T-helper 1 cell treated with Interleukin-12 subunit alpha and Interleukin-12 subunit beta and Interleukin-4 antibody, amounts not matched to agents 30 ng/mL and 1 ng/mL, for 36 hours (primary cell): Measurements from ENCODE around the gene ZBTB43. TPM values are rescaled to one million over a fixed set of nuclear protein-coding genes. Genes with fewer than 3 reads are reported as not detected.
"Not testable (repeated sequence)": the region's sequence is repeated elsewhere in the genome, so short reads cannot be mapped to it uniquely, and the experiment has no call there.

ENCODE experiments used
- intact Hi-C: fragments of 100-400 bp; cut with micrococcal nuclease; formaldehyde crosslinking; loops from one replicate; pipeline ENCODE4 v1.15.1; 2024
- total RNA-seq: library from RNA; stranded (reverse); gene quantifications from 2 replicates; pipeline ENCODE4 v1.2.3, GENCODE V29; 2022

The ZBTB43 gene
- total RNA-seq, 1 donor from 2014 or later: 23.6 TPM

DNA sequence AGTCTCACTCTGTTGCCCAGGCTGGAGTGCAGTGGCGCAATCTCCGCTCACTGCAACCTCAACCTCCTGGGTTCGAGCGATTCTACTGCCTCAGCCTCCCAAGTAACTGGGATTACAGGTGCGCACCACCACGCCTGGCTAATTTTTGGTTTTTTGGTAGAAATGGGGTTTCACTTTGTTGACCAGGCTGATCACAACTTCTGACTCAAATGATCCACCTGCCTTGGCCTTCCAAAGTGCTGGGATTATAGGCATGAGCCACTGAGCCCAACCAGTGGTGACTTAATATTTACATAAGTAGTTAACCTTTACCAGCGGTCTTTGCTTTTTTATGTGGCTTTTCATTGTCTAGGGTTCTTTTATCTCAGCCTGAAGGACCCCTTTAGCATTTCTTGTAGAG lies 19.2 kb downstream of the ZBTB43 start:
- intact Hi-C loops: not testable (repeated sequence)

- intact Hi-C loops: no loop called here
Observed at GRCh38 chr9:126827227-126827626, 22.4 kb downstream of the ZBTB43 start.

GRCh38 chr9:126829035-126829434 lies 24.2 kb downstream of the ZBTB43 start:
- intact Hi-C loops: no loop called here

DNA sequence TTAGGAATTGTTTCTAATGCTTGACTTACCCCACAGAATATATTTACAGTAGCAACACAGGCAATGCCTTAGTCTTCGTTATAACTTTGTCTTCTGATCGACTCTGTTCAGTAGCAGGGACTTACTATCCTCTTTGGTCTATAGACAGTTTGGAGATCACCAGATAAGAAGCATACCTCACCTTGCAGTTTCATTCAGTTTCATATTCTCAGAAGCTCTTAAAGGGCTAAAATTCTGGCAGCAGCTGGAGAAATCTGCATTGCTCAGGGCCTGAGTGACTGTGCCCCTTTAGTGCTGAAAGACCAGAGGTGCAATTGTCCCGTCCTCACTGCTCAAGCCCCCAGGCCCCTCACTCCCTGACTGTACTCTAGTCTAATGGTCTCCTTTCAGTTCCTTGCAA lies 26.0 kb downstream of the ZBTB43 start:
- intact Hi-C loops: no loop called here

DNA sequence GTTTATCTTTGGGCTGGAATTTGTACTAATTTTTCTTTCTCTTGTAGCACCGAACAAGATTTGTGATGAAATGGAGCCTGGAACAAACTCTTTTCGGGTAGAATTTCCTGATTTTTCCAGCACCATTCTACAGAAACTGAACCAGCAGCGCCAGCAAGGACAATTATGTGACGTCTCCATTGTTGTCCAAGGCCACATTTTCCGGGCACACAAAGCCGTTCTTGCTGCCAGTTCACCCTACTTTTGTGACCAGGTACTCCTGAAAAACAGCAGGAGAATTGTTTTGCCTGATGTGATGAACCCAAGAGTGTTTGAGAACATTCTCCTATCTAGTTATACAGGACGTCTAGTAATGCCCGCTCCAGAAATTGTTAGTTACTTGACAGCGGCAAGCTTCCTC lies 27.6 kb downstream of the ZBTB43 start:
- intact Hi-C loops: no loop called here

DNA sequence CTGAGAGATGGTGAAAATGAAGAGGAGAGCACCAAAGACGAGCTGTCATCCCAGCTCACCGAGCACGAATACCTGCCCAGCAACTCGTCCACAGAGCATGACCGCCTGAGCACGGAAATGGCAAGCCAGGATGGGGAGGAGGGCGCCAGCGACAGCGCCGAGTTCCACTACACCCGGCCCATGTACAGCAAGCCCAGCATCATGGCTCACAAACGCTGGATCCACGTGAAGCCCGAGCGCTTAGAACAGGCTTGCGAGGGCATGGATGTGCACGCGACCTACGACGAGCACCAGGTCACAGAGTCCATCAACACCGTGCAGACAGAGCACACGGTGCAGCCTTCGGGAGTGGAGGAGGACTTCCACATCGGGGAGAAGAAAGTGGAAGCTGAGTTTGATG lies 28.2 kb downstream of the ZBTB43 start:
- intact Hi-C loops: no loop called here

GRCh38 chr9:126833710-126834345 lies 29.0 kb downstream of the ZBTB43 start:
- intact Hi-C loops: no loop called here

DNA sequence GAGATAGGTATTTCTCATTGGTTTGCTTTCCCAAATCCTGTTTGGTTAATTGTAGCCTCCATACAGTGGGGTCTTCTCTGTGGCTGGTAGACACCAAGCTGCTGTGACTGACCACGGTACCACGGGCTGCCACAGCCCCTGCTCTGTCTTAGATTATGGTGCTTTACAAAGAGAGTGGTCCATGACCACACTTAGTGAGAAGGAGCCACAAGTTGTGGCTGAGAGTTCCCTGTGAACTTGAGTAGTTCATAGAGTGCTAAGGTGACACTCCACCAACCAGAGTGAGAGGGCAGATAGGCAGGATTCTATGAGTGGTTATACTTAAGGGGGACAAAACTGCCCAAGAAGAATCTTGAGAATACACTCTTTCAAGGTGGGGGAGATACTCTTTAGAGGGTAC lies 29.8 kb downstream of the ZBTB43 start:
- intact Hi-C loops: no loop called here

DNA sequence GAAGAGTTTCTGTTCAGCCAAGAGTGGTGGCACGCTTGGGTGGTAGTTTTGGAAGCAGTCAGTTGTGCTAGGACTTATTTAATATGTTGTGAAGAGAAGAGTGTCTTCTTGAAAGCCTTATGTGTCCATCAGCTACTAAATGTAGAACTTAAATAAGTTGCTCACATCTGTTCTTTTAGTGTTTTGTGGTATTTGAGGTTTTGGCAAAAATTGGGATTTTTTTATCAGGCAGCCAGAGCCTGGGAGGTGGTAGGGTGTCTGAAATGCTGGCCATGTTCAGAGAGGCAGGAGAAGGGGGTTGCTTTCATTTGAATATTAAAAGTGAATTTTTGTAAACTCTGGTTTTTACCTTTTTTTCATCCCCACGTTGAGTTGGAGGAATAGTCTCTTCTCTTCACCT lies 31.4 kb downstream of the ZBTB43 start:
- intact Hi-C loops: no loop called here

DNA sequence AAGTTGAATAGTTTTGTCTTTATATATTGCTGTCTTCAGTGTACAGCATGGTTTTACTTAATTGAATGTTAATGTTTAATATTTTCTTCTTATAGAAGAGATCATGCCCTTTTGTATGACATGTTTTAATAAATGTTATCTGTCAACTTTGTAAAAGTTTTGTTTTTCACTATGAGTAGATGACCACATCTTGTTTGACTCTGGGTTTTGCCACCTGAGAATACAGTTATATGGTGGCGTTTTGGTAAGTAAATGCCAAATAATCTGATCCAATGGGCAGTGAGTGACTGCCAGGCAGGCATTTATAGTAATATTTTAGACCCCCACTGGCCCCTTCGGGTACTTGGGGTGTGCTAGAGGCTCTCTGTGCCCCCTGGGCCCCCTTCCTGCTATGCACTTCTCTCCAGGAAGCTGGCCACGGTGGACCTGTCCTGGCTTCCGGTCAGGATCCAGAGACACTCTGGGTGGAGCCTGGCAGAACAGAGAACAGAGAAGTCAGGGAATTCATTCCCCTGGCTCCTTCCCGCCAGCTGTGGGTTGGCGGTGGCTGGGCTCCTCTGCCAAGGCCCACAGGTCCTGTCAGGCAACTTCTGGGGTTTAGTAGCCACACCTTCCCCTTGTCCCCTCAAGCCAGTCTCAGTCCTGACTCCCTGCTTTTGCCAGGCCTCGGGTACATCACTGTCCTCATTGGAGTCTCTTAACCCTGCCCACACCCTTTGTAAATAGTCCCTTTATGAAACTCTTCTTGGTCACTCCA lies 33.4 kb downstream of the ZBTB43 start:
- intact Hi-C loops: no loop called here

DNA sequence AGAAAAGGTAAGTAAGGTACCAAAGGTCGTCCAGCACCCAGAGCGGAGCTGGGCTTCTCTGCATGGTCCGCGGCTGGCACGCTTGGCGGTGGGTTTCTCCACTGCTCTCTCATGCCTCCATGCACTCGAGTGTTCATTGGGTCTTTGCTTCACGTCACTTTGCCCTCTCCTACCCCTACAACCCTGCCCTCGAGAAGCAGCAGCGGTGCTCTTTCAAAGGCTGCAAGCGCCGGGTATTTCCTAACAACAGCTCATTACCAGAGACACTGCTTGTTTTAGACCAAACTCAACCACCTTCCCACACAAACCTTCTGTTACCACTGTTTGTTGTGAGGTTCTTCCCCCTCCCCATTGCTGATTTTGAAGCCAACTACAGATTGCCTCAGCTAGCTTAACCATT lies 34.1 kb downstream of the ZBTB43 start:
- intact Hi-C loops: no loop called here

GRCh38 chr9:126839301-126839700 lies 34.5 kb downstream of the ZBTB43 start:
- intact Hi-C loops: no loop called here

- intact Hi-C loops: no loop called here
Observed at GRCh38 chr9:126842220-126842842, 37.5 kb downstream of the ZBTB43 start.

DNA sequence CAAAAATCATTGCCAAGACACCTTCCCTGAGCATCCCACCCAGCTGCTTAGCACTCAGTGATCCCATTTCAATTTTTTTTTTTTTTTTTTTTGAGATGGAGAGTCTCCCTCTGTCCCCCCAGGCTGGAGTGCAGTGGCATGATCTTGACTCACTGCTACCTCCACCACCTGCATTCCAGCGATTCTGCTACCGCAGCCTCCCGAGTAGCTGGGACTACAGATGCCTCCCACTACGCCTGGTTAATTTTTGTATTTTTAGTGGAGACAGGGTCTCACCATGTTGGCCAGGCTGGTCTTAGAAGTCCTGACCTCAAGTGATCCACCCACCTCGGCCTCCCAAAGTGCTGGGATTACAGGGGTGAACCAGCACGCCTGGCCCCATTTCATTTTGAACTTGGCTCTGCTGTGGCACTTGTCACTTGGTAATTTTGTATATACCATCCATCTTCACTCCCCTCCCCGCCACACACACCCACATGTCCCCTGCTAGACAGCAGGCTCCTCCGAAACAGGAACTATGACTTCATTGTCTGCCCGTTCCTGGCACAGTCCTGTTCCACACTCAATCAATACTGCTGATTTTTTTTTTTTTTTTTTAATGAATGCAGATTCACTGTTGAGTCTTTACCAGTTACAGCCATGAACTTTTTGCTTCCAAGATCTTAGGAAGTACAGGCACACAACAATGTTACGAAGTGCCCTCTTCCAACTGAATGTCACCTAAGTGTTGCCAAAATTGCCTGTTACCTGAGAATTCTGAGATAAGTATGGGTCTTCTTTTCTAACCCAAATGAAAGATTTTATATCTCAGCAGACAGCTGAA lies 38.3 kb downstream of the ZBTB43 start:
- intact Hi-C loops: no loop called here

DNA sequence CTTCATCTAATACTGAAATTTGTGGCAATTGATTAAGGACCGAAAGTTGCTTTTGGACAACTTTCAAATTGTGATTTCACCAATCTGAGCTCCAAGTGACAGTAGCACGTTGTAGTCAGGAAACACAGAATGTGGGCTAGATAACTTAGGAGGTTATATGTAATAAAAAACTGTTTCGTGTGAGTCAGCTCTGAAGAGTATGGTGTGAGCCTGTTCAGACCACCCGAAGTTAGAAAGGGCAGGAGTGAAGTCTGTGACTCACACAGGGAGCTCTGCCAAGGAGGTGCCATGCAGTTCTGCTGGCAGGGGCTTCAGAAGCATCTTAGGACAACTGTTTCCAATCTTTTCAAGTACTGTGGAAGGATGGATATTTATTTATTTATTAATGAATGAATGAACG lies 39.2 kb downstream of the ZBTB43 start:
- intact Hi-C loops: no loop called here

GRCh38 chr9:126847051-126847450 lies 42.2 kb downstream of the ZBTB43 start:
- intact Hi-C loops: no loop called here

GRCh38 chr9:126849591-126850225 lies 44.9 kb downstream of the ZBTB43 start:
- intact Hi-C loops: no loop called here

GRCh38 chr9:126851286-126851880 lies 46.5 kb downstream of the ZBTB43 start:
- intact Hi-C loops: no loop called here

- intact Hi-C loops: no loop called here
Observed at GRCh38 chr9:126852086-126852688, 47.3 kb downstream of the ZBTB43 start.

DNA sequence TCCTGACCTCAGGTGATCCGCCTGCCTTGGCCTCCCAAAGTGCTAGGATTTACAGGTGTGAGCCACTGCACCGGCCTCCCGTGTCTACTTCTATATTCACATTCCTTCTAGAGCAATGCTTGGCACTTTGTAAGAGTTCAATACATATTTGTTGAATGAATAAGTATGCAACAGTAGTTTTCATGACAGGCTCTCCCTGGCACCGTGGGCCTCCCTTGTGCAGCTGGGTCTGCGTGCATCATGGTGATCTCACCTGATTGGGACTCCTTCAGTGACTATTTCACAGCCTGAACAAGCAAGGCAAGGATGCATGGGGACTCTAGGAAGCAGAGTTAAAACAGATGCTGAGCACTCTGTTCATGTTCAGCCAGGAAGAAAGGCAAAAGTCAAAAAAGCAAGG lies 48.8 kb downstream of the ZBTB43 start:
- intact Hi-C loops: no loop called here

- intact Hi-C loops: no loop called here
Observed at GRCh38 chr9:126854734-126855133, 49.9 kb downstream of the ZBTB43 start.
